Kidney (tissue), 14 donors: ENCODE results near the gene CADPS. TPM values are rescaled to one million over a fixed set of nuclear protein-coding genes. Genes with fewer than 3 reads are reported as not detected.

Experiments used
- DNase-seq, 5 donors: peaks; one replicate each; pipeline ENCODE4 v3.0.0-alpha.2; 2013 to 2020
- FAIRE-seq: peaks from 2 replicates; lab custom pipeline; 2012; peaks lifted over from hg19 to GRCh38; lab: Jason Lieb, UNC
- H3K27ac ChIP-seq, 2 donors: one replicate each; pipeline ENCODE4 v1.7.0; 2013; ENCODE audit warnings: low read depth in 2 of 2, low read length in 2 of 2, inconsistent platforms in 1 of 2
- H3K27me3 ChIP-seq: one replicate; pipeline ENCODE4 v1.7.1; 2013; ENCODE audit warnings: low read length, inconsistent platforms; ENCODE audit not compliant: control insufficient read depth, insufficient read depth
- H3K36me3 ChIP-seq, 3 donors: one replicate each; pipeline versions ENCODE4 v1.7.0 to v1.7.1; 2013; ENCODE audit warnings: low read length in 3 of 3, control low read depth in 1 of 3, inconsistent platforms in 1 of 3; ENCODE audit not compliant: insufficient read depth in 3 of 3, control insufficient read depth in 2 of 3
- H3K4me1 ChIP-seq, 3 donors: one replicate each; pipeline versions ENCODE4 v1.7.0 to v1.7.1; 2013; ENCODE audit warnings: low read length in 3 of 3, inconsistent platforms in 1 of 3, low read depth in 1 of 3; ENCODE audit not compliant: control insufficient read depth in 2 of 3, insufficient read depth in 2 of 3
- H3K4me3 ChIP-seq, 3 donors: one replicate each; pipeline versions ENCODE4 v1.7.0 to v1.8.1; 2013; ENCODE audit warnings: low read length in 3 of 3, control low read depth in 1 of 3, inconsistent platforms in 1 of 3
- H3K9ac ChIP-seq, 3 donors: one replicate each; pipeline versions ENCODE4 v1.7.0 to v1.7.1; 2013; ENCODE audit warnings: low read length in 3 of 3, control low read depth in 1 of 3, inconsistent platforms in 1 of 3
- H3K9me3 ChIP-seq, 3 donors: one replicate each; pipeline versions ENCODE4 v1.7.0 to v1.7.1; 2013; ENCODE audit warnings: low read length in 3 of 3, control low read depth in 1 of 3, inconsistent platforms in 1 of 3; ENCODE audit not compliant: control insufficient read depth in 2 of 3, insufficient read depth in 1 of 3
- CTCF ChIP-seq: IDR thresholded peaks from 3 replicates; pipeline ENCODE4 v1.5.1; 2012; ENCODE audit warnings: mild to moderate bottlenecking, moderate library complexity, borderline replicate concordance; ENCODE audit not compliant: insufficient read depth; ENCODE audit errors: extremely low read depth
- intact Hi-C: fragments of 100-400 bp; cut with DNase I; formaldehyde crosslinking; loops from one replicate; pipeline ENCODE4 v1.11.1; 2022
- polyA plus RNA-seq: library from polyadenylated mRNA; stranded (reverse); fragments of 350-450 nt; fragmentation: Illumina TruSeq; extraction: RNeasy Lipid Tissue Mini Kit (QIAGEN cat#74804); gene quantifications from one replicate; pipeline ENCODE4 v1.2.3, GENCODE V29; 2014; ENCODE audit warnings: low read depth, low replicate concordance; ENCODE audit not compliant: insufficient read depth
- total RNA-seq: library from RNA; stranded (reverse); fragmentation: NEBNext Ultra II Directional; extraction: Animal tissue kit (Norgen Biotek cat#: 25700); gene quantifications from one replicate; pipeline ENCODE4 v1.2.1, GENCODE V29; 2021
- donor health status: control.
- donor health status: control.
- donor health status: control.
- donor health status: control.
- donor health status: control.
- donor health status: DM: yes; HTN: yes; CAD: no.
- donor health status: Normal renal cell carcinoma (clear cell type).

CADPS gene
- total and polyA plus RNA-seq, 2 donors from 2014 or later, result 0.98 TPM; not detected in 1

GRCh38 chr3:62845996-62846395 is 29.2 kb downstream of the CADPS start:
- DNase-seq (no peak), FAIRE-seq (no peak)
- Histone ChIP-seq H3K9ac (no peak overlapping the region), H3K4me1 (no peaks in the 10 kb centered on the region), H3K9me3 (no peaks in the 10 kb centered on the region), H3K36me3 (no peaks in the 10 kb centered on the region), H3K27me3 (no peaks in the 10 kb centered on the region), H3K4me3 (no peak overlapping the region), H3K27ac (no peak overlapping the region)
- no peak for TF ChIP-seq CTCF
- intact Hi-C loops, result no loop called here

DNA sequence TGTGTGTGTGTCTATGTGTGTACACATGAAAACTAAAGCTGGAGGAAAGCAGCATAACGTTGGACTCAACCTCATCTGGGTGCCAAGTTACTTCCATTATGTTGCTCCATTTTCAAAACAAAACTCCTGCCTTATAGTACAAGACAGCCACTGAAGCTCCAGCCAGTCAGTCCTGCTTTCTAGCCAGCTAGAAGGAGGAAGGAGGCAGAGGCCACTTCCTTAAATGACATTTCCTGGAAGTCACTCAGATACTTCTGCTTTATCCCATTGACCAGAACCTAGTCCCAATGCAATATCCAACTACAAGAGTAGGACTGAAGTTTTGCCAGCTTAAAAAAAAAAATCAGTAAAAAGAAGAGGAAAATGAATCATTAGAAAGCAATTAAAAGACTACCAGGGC is 31.7 kb downstream of the CADPS start:
- Histone ChIP-seq H3K36me3 (no peaks in the 10 kb centered on the region), H3K9me3 (no peaks in the 10 kb centered on the region), H3K27ac (no peak overlapping the region), H3K4me1 (no peaks in the 10 kb centered on the region), H3K27me3 (no peaks in the 10 kb centered on the region), H3K9ac (no peak overlapping the region), H3K4me3 (no peak overlapping the region)
- FAIRE-seq (no peak), DNase-seq (no peak)
- intact Hi-C loops, result no loop called here
- no peak for TF ChIP-seq CTCF

DNA sequence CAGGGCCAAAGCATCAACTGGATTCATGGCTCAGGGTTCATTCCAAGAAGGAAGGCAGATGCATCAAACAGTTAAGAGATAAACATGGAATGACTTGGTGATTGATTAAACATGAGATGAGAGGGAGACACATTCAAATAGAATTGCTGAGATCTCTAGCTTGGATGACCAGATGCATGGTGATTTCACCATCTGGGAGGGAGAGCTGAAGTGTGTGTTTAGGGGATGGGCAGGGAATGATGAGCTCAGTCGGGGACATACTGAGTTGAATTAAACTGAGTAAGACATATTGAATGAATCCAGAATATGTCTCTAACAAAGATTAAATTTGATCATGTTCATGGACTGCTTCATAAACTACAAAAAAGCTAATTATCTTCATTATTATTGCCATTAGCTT is 35.5 kb downstream of the CADPS start:
- Histone ChIP-seq H3K4me1 (no peaks in the 10 kb centered on the region), H3K4me3 (no peak overlapping the region), H3K27me3 (no peaks in the 10 kb centered on the region), H3K27ac (no peak overlapping the region), H3K9ac (no peak overlapping the region), H3K9me3 (no peaks in the 10 kb centered on the region), H3K36me3 (no peaks in the 10 kb centered on the region)
- TF ChIP-seq CTCF, result no peak
- DNase-seq, result no peak
- no peak for FAIRE-seq
- intact Hi-C loops, result no loop called here

DNA sequence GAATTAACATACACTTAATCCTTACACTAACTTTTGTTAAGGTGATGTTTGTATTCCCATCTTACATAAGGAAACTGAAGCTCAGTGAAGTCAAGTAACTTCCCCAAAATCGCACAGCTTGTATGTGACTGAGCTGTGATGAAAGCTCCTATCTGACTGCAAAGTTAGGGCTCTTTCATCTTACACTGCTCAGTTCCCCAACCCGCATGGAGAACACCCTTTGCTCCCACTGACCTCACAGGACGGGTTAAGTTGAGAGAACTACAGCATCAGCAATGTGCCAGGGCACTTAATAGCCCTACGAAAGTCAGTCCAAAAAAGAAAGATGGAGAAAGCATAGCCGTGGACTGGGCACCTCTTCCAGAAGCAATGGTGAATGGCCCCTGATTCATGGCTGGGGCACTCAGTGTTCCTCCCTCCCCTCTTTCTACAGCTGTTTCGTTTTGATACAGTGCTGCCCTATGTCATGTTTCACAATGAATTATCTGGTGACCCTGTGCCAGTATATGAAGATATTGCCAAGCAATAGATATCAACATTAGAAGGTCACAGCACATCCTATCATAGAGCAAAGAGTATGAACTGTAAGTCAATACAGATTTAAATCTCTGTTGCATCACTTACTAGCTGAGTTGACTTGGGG is 38.0 kb downstream of the CADPS start:
- Histone ChIP-seq H3K9me3 (no peaks in the 10 kb centered on the region), H3K4me3 (no peak overlapping the region), H3K4me1 (no peaks in the 10 kb centered on the region), H3K27me3 (no peaks in the 10 kb centered on the region), H3K27ac (no peak overlapping the region), H3K36me3 (no peaks in the 10 kb centered on the region), H3K9ac (no peak overlapping the region)
- FAIRE-seq (no peak), DNase-seq (no peak)
- TF ChIP-seq CTCF, result no peak
- intact Hi-C loops, result no loop called here
